ELF-1 (cell line): ENCODE results near the gene UGT8.
"Not testable (repeated sequence)": the region's sequence is repeated elsewhere in the genome, so short reads cannot be mapped to it uniquely, and the experiment has no call there.

Experiments used
- DNase-seq: peaks from one replicate; pipeline ENCODE4 v3.0.0-alpha.2; 2016; ENCODE audit warnings: low read depth, low spot score

UGT8 gene

DNA sequence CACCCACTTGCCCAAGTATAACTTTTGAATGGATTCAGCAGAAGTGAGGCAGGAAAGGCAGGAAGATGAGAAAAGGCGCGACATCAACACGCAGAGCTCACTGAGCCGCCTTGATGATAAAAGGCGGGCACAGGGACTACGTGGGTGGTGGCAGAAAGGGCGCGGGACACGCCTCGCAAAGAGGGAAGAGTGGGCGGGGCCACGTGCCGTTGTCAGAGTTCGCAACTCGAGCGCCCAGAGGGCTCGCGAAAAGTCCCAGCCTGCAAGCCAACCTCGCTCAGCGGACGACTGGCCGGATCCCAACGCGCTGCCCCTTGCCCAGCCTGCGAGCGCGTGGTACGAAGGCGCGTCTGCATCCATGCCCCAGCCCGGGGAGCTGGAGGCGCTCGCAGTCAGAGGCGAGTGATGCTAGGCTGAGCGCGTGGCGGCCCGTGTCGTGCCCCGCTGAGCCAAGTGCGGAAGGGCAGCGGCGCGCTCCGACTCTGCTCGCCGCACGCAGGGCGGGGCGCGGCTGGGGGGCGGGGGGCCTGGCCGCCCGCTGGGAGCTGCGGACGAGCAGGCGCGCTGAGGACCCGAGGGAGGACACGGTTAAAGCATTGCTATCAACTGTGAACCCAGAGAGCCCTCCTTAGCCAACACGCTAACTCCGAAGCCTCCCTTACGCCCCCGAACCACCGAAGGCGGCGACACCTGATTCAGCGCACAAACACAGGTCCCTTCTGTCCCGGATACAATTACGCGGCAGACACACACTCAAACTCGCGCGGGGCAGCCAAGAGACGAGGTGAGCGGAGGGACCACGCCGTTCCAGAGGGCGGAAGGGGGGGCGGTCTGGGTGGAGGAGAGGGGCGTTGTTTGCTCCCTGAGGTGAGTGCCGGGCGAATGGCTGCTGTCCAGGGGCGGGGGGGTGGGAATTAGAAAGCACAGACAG lies at the start of gene UGT8:
TSS of gene UGT8 (plus strand) at position 617 of the 931 bp plus-strand sequence. CDS start 24,074 bp downstream, outside the sequence.
- peak; percentile 64 for DNase-seq

DNA sequence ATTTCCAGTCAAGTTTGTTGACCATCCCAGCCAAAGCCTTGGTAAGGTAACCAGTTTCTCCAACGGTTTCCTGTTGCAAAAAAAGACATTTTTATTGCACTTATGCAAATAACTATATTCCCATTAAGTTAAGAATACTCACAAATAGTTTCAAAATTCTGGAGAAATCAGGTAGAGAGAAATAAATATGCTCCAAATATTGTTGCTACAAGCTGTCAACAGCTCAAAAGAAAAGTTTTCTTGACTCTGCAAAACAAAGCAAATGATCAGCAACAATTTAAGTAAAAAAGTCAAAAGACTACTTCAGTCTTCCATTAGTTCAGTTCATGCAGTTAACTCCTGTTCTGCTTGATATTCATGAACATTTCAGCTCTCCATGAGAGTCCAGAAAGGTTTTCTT lies 49.0 kb upstream of the UGT8 start:
- DNase-seq: no peak

- peak; percentile 9 for DNase-seq
Measured at GRCh38 chr4:114558446-114559020, 40.1 kb upstream of the UGT8 start.

GRCh38 chr4:114561590-114561989 lies 37.0 kb upstream of the UGT8 start:
- peak; percentile 5 for DNase-seq

- peak; percentile 61 for DNase-seq
Measured at GRCh38 chr4:114562176-114562904, 36.3 kb upstream of the UGT8 start.

- peak; percentile 3 for DNase-seq
Measured at GRCh38 chr4:114563536-114564315, 34.9 kb upstream of the UGT8 start.

GRCh38 chr4:114577386-114577785 lies 21.2 kb upstream of the UGT8 start:
- DNase-seq: no peak

DNA sequence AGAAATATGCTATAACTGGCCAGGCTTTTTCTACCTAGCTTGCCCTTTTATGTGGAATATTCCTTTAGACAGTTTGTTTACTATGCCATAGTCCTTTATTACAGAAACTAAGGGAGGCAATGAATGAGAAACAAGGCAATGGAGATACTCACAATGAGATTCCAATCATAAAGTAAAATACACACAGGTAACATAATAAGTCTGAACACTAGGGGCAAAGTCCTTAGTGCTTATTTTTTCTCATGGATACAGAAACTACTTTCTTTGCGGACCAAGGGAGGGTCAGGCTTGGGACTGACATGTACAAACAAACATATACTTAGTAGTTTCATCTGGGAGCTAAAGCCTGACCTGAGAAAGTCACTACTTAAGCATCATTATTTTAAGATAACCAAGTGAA lies 16.0 kb upstream of the UGT8 start:
- DNase-seq: no peak

DNA sequence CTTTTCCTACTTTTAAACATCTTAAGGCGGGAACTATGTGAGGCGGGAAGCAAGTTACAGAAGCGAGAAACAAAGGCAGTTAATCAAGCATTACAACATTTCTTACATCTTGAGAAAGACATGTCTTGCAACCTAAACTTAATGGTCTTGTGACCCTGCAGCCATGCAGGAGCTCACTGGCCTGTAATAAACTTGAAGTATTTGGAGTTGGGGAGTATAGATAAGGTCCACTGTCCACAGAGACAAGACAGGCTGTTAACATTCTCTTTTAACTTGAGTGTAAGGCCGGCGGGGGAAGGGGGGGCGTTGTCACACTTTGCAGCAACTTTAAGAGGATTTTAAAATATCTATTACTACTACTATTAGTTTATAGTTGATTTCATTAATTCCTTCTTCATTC lies 10.3 kb upstream of the UGT8 start:
- DNase-seq: no peak

DNA sequence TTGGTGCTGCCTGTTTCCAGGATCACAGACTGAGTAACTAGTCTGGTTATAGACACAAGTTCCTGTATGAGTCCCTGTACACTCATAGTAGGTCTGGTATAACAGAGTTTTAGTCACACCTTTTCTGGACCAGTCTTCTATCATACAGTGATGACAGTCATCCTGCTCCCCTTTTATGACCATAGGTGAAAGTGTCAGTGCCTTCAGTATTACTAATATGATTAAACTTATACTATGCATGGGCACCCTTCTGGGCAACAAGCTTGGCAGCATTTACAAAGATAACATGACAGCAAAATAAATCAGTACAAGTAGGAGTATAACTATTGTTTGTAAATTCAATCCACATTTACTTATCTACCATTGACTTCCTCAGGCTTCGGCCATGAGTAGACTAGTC lies 8.2 kb upstream of the UGT8 start:
- DNase-seq: not testable (repeated sequence)

DNA sequence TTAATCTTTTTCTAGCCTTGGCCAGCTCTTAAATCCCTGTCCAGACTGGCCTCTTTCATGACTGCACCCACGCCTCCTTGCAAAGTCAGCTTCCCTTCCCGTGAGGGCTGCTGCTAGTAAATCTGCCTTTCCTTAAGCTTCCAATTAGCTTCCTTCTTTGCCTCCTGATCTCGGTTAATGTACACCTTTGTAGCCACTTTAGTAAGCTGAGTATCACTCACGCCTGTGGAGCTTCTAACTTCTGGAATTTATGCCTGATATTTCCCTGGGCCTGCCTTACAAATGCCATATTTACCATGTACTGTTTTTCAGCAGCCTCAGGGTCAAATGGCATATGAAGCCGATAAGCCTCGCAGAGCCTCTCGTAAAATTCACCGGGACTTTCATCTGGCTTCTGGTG lies 5.1 kb upstream of the UGT8 start:
- no peak for DNase-seq

GRCh38 chr4:114595207-114595606 lies 3.4 kb upstream of the UGT8 start:
- no peak for DNase-seq

- DNase-seq: no peak
Measured at GRCh38 chr4:114595921-114596320, 2.7 kb upstream of the UGT8 start.

GRCh38 chr4:114597410-114598115 lies 1.0 kb upstream of the UGT8 start:
- DNase-seq: no peak

DNA sequence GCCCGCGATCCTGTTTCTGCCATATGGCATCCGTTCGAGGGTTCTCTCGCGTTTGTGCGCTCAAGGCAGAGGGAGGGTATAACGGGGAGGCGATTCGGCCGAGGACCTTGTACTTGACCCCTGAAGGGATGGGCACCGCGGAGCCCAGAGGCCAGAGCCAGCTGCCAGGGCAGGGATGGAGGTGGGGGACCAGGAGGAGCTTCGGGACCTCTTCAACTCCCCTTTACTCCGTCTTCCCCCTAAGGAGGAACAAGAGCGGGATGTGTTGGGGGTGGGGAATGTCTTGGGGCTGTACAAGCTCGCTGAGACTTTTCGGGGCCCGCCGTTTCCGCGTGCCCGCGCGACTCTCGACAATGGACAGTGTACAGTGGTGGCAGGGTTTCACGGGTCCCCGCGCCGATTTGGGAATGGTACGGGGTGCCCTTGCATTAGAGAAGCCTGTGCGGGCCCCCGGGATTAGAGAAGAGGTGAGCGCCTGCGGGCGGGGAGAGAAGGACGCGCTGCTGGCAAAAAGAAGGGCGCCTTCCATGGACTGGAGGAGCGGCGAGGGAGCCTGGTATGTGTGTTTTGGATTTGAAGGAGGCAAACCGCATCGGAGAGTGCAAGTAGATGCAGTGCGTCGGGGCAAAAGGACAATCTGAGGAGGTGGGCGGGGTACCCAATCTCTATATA lies 760 bp downstream of the UGT8 start:
- peak; percentile 39 for DNase-seq

DNA sequence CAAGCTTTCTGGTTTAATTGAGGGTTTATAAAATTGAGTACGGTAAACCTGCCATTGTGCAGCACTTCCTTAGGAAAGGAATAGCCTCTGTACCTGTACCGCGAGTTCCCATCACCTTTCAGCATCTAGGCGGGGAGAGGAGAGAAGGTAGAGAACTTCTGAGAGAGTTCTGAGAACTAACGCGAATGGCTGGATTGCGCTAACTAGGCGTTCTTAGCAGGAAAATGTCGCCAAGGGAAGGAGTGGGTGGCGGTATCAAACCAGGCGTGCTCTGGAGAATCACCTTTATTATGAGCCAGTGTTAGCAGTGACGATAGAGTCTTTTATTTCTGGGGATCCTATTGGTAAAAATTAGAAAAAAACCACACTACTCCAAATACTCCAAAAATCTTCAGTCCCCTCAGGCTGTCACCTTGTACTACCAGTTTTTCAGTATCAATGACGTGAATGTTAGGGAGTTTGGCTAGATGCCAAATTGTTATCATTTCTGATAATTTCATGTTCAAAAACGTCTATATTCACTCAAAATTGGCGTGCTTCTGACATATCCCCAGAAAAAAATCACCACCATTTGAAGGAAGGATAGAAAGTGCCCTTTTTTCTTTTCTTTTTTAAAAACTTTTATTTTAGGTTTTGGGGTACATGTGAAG lies 1.4 kb downstream of the UGT8 start:
- DNase-seq: peak; percentile 17

DNA sequence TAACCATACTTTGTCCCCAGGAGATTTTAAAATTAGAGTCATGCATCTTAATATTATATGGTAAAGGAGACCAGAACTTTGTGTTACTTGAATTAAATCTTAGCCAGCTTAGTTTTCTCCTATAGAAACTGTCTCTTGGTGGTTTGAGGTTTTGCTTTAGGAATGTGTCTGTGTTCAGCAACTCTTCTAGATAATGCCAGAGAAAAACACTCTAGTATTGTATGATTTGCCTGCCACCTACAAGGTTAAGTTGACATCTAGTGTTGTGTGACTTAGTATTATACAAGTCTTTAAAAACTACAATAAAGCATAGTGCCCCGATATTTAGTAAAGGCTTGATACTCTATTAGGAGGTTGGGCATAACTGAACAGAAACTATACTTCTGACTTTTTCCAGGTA lies 2.1 kb downstream of the UGT8 start:
- DNase-seq: no peak

DNA sequence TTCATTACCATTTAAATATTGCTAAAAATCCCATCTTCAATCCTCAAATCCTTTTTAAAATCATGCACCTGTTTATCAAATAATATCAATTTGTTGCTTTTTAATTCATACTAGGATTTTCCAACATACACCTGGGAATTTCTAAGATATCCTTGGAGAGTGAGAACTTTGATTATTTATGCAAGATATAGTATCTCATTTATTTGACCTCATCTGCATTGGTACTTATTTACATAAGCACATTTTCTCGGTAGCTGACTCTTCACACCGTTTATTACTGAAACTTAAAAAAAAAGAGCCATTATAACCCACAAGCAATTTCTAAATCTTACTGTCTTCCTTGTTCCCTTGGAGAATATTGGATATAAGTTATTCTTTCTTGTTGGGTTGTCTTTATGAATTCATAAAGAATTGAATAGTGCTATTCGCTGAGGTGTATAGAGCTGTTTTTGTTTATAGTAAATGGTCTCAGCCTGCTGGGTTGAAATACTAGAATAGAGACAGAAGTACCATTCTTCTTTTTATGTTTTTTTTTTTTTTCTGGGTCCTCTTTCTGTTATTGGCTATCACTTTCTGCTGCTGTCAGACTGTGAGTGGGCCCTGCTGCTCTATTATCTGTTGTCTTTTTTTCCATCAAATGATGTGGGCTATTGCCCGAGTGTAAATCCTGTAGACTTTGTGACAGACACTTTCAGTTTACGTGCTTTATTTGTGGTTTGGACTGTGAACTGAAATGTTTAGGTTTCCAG lies 2.9 kb downstream of the UGT8 start:
- DNase-seq: no peak

GRCh38 chr4:114603497-114603896 lies 4.9 kb downstream of the UGT8 start:
- no peak for DNase-seq
